RWPE2 (cell line): ENCODE measurements around the gene ZNF511.

Experiments used
- ATAC-seq: fragments of 200-7000 bp; cut with Tn5 transposase; 3 replicates; pipeline ENCODE4 v1.9.1; 2021; ENCODE audit warnings: low read depth
- DNase-seq: peaks from one replicate; pipeline ENCODE4 v3.0.0-alpha.2; 2020; ENCODE audit warnings: low spot score
- H3K27ac ChIP-seq: fragments of 450-650 bp; 2 replicates; pipeline ENCODE4 v1.5.1; 2017; ENCODE audit warnings: mild to moderate bottlenecking; ENCODE audit not compliant: poor library complexity, severe bottlenecking
- H3K27me3 ChIP-seq: fragments of 250-450 bp; sonication (Bioruptor Pico); 2 replicates; pipeline ENCODE4 v1.5.1; 2021; ENCODE audit warnings: mild to moderate bottlenecking, moderate library complexity; ENCODE audit not compliant: insufficient read depth, poor library complexity, severe bottlenecking
- H3K36me3 ChIP-seq: fragments of 250-450 bp; sonication (Bioruptor Pico); 2 replicates; pipeline ENCODE4 v1.5.1; 2020; ENCODE audit warnings: low read depth, mild to moderate bottlenecking, moderate library complexity
- H3K4me1 ChIP-seq: fragments of 250-450 bp; sonication (Bioruptor Pico); 2 replicates; pipeline ENCODE4 v1.5.1; 2021; ENCODE audit warnings: mild to moderate bottlenecking, moderate library complexity; ENCODE audit not compliant: insufficient read depth, poor library complexity, severe bottlenecking
- H3K4me3 ChIP-seq: fragments of 250-450 bp; sonication (Bioruptor Pico); 2 replicates; pipeline ENCODE4 v1.5.1; 2021; ENCODE audit warnings: mild to moderate bottlenecking, moderate library complexity; ENCODE audit not compliant: severe bottlenecking
- H3K9me3 ChIP-seq: fragments of 250-450 bp; sonication (Bioruptor Pico); 2 replicates; pipeline ENCODE4 v1.5.1; 2021; ENCODE audit warnings: mild to moderate bottlenecking, moderate library complexity; ENCODE audit not compliant: severe bottlenecking
- TF ChIP-seq, protein P1 (sequence below): fragments of 450-650 bp; IDR thresholded peaks from one replicate; pipeline ENCODE4 v1.5.1; 2017; ENCODE audit warnings: mild to moderate bottlenecking, moderate library complexity; ENCODE audit not compliant: poor library complexity, severe bottlenecking

Gene ZNF511

DNA sequence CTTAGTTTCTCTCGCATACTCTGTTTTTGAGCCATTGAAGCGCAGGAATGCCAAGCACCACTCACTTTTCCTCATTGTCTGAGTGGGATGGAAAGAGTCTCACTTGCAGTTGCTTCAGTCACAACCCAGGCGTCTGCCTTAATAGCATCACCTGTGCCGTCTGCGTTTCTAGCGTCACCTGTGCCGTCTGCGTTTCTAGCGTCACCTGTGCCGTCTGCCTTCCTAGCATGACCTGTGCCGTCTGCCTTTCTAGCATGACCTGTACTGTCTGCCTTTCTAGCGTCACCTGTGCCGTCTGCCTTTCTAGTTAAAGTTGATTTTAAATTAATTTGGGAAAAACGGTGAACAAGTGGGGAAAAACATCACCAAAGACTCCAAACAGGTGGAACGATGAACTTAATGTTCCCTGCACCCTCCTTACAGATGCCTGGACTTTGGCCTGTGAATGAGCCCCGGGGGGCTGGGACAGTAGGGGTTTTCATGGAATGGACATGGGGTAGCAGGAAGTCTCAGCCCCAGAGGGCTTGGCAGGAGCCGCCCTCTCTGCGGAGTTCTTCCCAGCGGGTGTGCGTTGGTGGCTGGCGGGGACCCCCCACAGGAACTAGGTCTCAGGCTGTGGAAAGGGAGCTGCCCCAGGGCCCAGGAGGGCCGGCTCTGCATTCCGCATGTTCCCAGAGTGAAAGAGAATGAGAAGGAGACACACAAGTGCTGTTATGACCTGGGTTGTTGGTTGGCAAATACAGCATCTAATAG lies 3.5 kb downstream of the ZNF511 start:
- Histone ChIP-seq H3K27me3 (no peaks in the 10 kb centered on the region), H3K27ac (no peak overlapping the region), H3K9me3 (no peaks in the 10 kb centered on the region), H3K4me1 (peaks cover under 1% of the 10 kb centered on the region), H3K36me3 (peaks cover 11% of the 10 kb centered on the region; the same call in 1 of the 2 replicates), H3K4me3 (no peak overlapping the region)
- ATAC-seq (no peak), DNase-seq (peak; percentile 31)
- TF ChIP-seq, protein P1, sequence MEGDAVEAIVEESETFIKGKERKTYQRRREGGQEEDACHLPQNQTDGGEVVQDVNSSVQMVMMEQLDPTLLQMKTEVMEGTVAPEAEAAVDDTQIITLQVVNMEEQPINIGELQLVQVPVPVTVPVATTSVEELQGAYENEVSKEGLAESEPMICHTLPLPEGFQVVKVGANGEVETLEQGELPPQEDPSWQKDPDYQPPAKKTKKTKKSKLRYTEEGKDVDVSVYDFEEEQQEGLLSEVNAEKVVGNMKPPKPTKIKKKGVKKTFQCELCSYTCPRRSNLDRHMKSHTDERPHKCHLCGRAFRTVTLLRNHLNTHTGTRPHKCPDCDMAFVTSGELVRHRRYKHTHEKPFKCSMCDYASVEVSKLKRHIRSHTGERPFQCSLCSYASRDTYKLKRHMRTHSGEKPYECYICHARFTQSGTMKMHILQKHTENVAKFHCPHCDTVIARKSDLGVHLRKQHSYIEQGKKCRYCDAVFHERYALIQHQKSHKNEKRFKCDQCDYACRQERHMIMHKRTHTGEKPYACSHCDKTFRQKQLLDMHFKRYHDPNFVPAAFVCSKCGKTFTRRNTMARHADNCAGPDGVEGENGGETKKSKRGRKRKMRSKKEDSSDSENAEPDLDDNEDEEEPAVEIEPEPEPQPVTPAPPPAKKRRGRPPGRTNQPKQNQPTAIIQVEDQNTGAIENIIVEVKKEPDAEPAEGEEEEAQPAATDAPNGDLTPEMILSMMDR, result no peak

DNA sequence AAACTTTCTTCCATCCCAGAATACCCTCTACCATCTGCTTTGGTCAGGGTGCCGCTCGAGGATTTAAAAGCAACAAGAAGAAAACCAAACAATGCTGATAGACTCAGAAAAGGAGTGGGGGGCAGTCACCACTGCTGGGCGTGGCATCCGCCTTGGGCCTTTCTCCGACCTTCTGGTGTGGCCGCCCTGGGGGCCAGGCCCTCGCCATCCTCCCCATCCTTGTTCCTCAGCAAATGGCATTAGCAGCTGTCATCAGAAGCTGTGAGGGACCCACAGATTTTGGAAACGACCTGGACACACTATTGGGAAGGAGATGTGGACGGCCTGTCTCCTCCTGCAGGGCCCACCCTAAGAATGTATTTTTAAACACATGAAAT lies 4.0 kb downstream of the ZNF511 start:
- no peaks in the 10 kb centered on the region for H3K27me3 ChIP-seq
- DNase-seq (peak; percentile 18), ATAC-seq (no peak)
- H3K36me3 ChIP-seq, result peaks cover 10% of the 10 kb centered on the region; the same call in 1 of the 2 replicates
- no peaks in the 10 kb centered on the region for H3K4me1 ChIP-seq
- H3K27ac ChIP-seq, result no peak overlapping the region
- no peak overlapping the region for H3K4me3 ChIP-seq
- no peaks in the 10 kb centered on the region for H3K9me3 ChIP-seq
- TF ChIP-seq, protein P1, result no peak

- Histone ChIP-seq H3K36me3 (peaks cover 10% of the 10 kb centered on the region; the same call in 1 of the 2 replicates), H3K27ac (no peak overlapping the region), H3K4me3 (no peak overlapping the region), H3K4me1 (no peaks in the 10 kb centered on the region), H3K9me3 (no peaks in the 10 kb centered on the region), H3K27me3 (no peaks in the 10 kb centered on the region)
- ATAC-seq (no peak), DNase-seq (peak; percentile 14)
- TF ChIP-seq, protein P1, result no peak
Measured at GRCh38 chr10:133313192-133313591, 4.5 kb downstream of the ZNF511 start.

- Histone ChIP-seq H3K27ac (no peak overlapping the region), H3K9me3 (no peaks in the 10 kb centered on the region), H3K36me3 (peaks cover 10% of the 10 kb centered on the region; the same call in 1 of the 2 replicates), H3K27me3 (no peaks in the 10 kb centered on the region), H3K4me1 (no peaks in the 10 kb centered on the region), H3K4me3 (no peak overlapping the region)
- TF ChIP-seq, protein P1, result no peak
- ATAC-seq (no peak), DNase-seq (no peak)
Measured at GRCh38 chr10:133314911-133315310, 6.2 kb downstream of the ZNF511 start.

DNA sequence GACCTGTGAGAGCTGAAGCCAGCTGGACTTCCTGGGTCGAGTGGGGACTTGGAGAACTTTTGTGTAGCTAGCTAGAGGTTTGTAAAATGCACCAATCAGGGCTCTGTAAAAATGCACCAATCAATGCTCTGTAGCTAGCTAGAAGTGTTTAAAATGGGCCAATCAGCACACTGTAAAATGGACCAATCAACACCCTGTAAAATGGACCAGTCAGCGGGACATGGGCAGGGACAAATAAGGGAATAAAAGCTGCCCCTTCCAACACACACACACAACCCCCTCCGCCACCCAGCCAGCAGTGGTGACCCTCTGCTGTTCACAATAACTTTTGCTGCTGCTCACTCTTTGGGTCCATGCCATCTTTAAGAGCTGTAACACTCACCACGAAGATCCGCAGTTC lies 7.1 kb downstream of the ZNF511 start:
- no peaks in the 10 kb centered on the region for H3K4me1 ChIP-seq

More for the DNA sequence above, 7.1 kb downstream of the ZNF511 start:
- Histone ChIP-seq H3K36me3 (peaks cover 8% of the 10 kb centered on the region; the same call in 1 of the 2 replicates), H3K4me3 (no peak overlapping the region), H3K9me3 (no peaks in the 10 kb centered on the region), H3K27me3 (no peaks in the 10 kb centered on the region), H3K27ac (no peak overlapping the region)
- ATAC-seq (peak; percentile 38; the same call in 2 of the 3 replicates), DNase-seq (no peak)
- TF ChIP-seq, protein P1, result no peak
